WTC11 (cell line): ENCODE results near the gene RAP1GAP. TPM values are rescaled to one million over a fixed set of nuclear protein-coding genes. Genes with fewer than 3 reads are reported as not detected.

Experiments
- ATAC-seq: fragments of 200-7000 bp; cut with Tn5 transposase; 2 replicates; pipeline ENCODE4 v1.10.0; 2021; ENCODE audit warnings: mild to moderate bottlenecking, moderate library complexity
- CTCF ChIA-PET: fragments of 300-600 bp; sonication (Branson Sonifier 250); formaldehyde crosslinking; loops from one replicate; lab custom pipeline; 2021; ENCODE audit warnings: antibody characterized with exemption; lab: Charles Lee
- POLR2A ChIA-PET: fragments of 350-600 bp; sonication (Branson Sonifier 250); formaldehyde crosslinking; loops from one replicate; lab custom pipeline; 2021; ENCODE audit warnings: antibody characterized with exemption; lab: Charles Lee
- DNase-seq: peaks from one replicate; pipeline ENCODE4 v3.0.0; 2021; ENCODE audit warnings: low spot score
- H3K27ac Mint-ChIP-seq: 2 replicates; pipeline ENCODE4 v1.8.0; 2021; ENCODE audit warnings: mixed read lengths
- H3K27me3 Mint-ChIP-seq: 2 replicates; pipeline ENCODE4 v1.8.0; 2021; ENCODE audit warnings: low read depth, mild to moderate bottlenecking, moderate library complexity, mixed read lengths
- H3K36me3 Mint-ChIP-seq: 2 replicates; pipeline ENCODE4 v1.8.0; 2021; ENCODE audit warnings: mixed read lengths
- H3K4me1 Mint-ChIP-seq: 2 replicates; pipeline ENCODE4 v1.8.0; 2022; ENCODE audit warnings: mixed read lengths
- H3K4me3 Mint-ChIP-seq: 2 replicates; pipeline ENCODE4 v1.8.0; 2021; ENCODE audit warnings: mild to moderate bottlenecking, moderate library complexity, mixed read lengths
- H3K9me3 Mint-ChIP-seq: 2 replicates; pipeline ENCODE4 v1.8.0; 2021; ENCODE audit warnings: mixed read lengths
- ATF1 ChIP-seq: sonication (generic); formaldehyde crosslinking; IDR thresholded peaks from 2 replicates; pipeline ENCODE4 v1.8.1; 2023; ENCODE audit warnings: mild to moderate bottlenecking, moderate library complexity, missing genetic modification reagents
- ATF3 ChIP-seq: sonication (generic); formaldehyde crosslinking; conservative IDR thresholded peaks from 2 replicates; pipeline ENCODE4 v1.8.1; 2022; ENCODE audit warnings: mild to moderate bottlenecking, missing genetic modification reagents
- CBFB ChIP-seq: sonication (generic); formaldehyde crosslinking; IDR thresholded peaks from 2 replicates; pipeline ENCODE4 v1.8.1; 2022; ENCODE audit warnings: mild to moderate bottlenecking, low read depth, missing genetic modification reagents
- CDX4 ChIP-seq: fragments of 250-450 bp; sonication (Bioruptor Pico); IDR thresholded peaks from 2 replicates; pipeline ENCODE4 v1.9.0; 2021; ENCODE audit warnings: moderate library complexity, mild to moderate bottlenecking, inconsistent platforms, borderline replicate concordance
- CREB1 ChIP-seq: sonication (generic); formaldehyde crosslinking; IDR thresholded peaks from 2 replicates; pipeline ENCODE4 v1.8.0; 2023; ENCODE audit warnings: mild to moderate bottlenecking, missing genetic modification reagents
- CREM ChIP-seq: sonication (generic); formaldehyde crosslinking; IDR thresholded peaks from 2 replicates; pipeline ENCODE4 v1.8.1; 2022; ENCODE audit warnings: mild to moderate bottlenecking, missing genetic modification reagents, moderate library complexity
- ELF4 ChIP-seq: sonication (generic); formaldehyde crosslinking; IDR thresholded peaks from 2 replicates; pipeline ENCODE4 v1.8.1; 2022; ENCODE audit warnings: low read depth, mild to moderate bottlenecking, moderate library complexity, missing genetic modification reagents
- EMX1 ChIP-seq: fragments of 250-450 bp; sonication (Bioruptor Pico); IDR thresholded peaks from 2 replicates; pipeline ENCODE4 v1.8.0; 2021; ENCODE audit warnings: mild to moderate bottlenecking
- FOXK1 ChIP-seq: sonication (generic); formaldehyde crosslinking; IDR thresholded peaks from 2 replicates; pipeline ENCODE4 v1.8.0; 2022; ENCODE audit warnings: mild to moderate bottlenecking, moderate library complexity, missing genetic modification reagents
- FOXP1 ChIP-seq: sonication (generic); formaldehyde crosslinking; IDR thresholded peaks from 2 replicates; pipeline ENCODE4 v1.8.0; 2022; ENCODE audit warnings: missing genetic modification reagents, mild to moderate bottlenecking, moderate library complexity, borderline replicate concordance
- JAZF1 ChIP-seq: fragments of 250-450 bp; sonication (Bioruptor Pico); IDR thresholded peaks from 2 replicates; pipeline ENCODE4 v1.9.0; 2021; ENCODE audit warnings: moderate library complexity, mild to moderate bottlenecking, inconsistent platforms
- JUN ChIP-seq: sonication (generic); formaldehyde crosslinking; IDR thresholded peaks from 2 replicates; pipeline ENCODE4 v1.8.0; 2023; ENCODE audit warnings: mild to moderate bottlenecking, missing genetic modification reagents
- KAT7 ChIP-seq: sonication (generic); formaldehyde crosslinking; IDR thresholded peaks from 2 replicates; pipeline ENCODE4 v1.8.1; 2023; ENCODE audit warnings: missing genetic modification reagents, mild to moderate bottlenecking, borderline replicate concordance
- MXD4 ChIP-seq: fragments of 250-450 bp; sonication (Bioruptor Pico); IDR thresholded peaks from 2 replicates; pipeline ENCODE4 v1.8.0; 2021; ENCODE audit warnings: mild to moderate bottlenecking, moderate library complexity, borderline replicate concordance
- NFYB ChIP-seq: sonication (generic); formaldehyde crosslinking; conservative IDR thresholded peaks from 2 replicates; pipeline ENCODE4 v1.8.0; 2022; ENCODE audit warnings: low read depth, missing genetic modification reagents
- NR2C2 ChIP-seq: sonication (generic); formaldehyde crosslinking; IDR thresholded peaks from 2 replicates; pipeline ENCODE4 v1.8.0; 2022; ENCODE audit warnings: mild to moderate bottlenecking, missing genetic modification reagents
- RELA ChIP-seq: sonication (generic); formaldehyde crosslinking; IDR thresholded peaks from 2 replicates; pipeline ENCODE4 v1.8.1; 2022; ENCODE audit warnings: missing genetic modification reagents, mild to moderate bottlenecking, borderline replicate concordance
- ZBTB21 ChIP-seq: sonication (generic); formaldehyde crosslinking; IDR thresholded peaks from 2 replicates; pipeline ENCODE4 v1.8.1; 2023; ENCODE audit warnings: mild to moderate bottlenecking, missing genetic modification reagents, borderline replicate concordance
- ZNF232 ChIP-seq: sonication (generic); formaldehyde crosslinking; IDR thresholded peaks from 2 replicates; pipeline ENCODE4 v1.8.0; 2022; ENCODE audit warnings: mild to moderate bottlenecking, missing genetic modification reagents
- ZNF396 ChIP-seq: fragments of 250-450 bp; sonication (Bioruptor Pico); IDR thresholded peaks from 2 replicates; pipeline ENCODE4 v1.8.0; 2021; ENCODE audit warnings: mild to moderate bottlenecking, moderate library complexity, borderline replicate concordance
- total RNA-seq: library from RNA; stranded (reverse); gene quantifications from 3 replicates; pipeline ENCODE4 v1.2.3, GENCODE V29; 2021
- TF ChIP-seq, protein P1 (sequence below): sonication (generic); formaldehyde crosslinking; IDR thresholded peaks from 2 replicates; pipeline ENCODE4 v1.8.1; 2022; ENCODE audit warnings: mild to moderate bottlenecking, moderate library complexity, missing genetic modification reagents
- TF ChIP-seq, protein P2 (sequence below): fragments of 250-450 bp; sonication (Bioruptor Pico); IDR thresholded peaks from 2 replicates; pipeline ENCODE4 v1.9.0; 2021; ENCODE audit warnings: mild to moderate bottlenecking
- TF ChIP-seq, protein P3 (sequence below): sonication (generic); formaldehyde crosslinking; IDR thresholded peaks from 2 replicates; pipeline ENCODE4 v1.8.1; 2022; ENCODE audit warnings: low read depth, missing genetic modification reagents, borderline replicate concordance

The RAP1GAP gene
- total RNA-seq, 1 experiment from 2014 or later: 7.6 TPM

DNA sequence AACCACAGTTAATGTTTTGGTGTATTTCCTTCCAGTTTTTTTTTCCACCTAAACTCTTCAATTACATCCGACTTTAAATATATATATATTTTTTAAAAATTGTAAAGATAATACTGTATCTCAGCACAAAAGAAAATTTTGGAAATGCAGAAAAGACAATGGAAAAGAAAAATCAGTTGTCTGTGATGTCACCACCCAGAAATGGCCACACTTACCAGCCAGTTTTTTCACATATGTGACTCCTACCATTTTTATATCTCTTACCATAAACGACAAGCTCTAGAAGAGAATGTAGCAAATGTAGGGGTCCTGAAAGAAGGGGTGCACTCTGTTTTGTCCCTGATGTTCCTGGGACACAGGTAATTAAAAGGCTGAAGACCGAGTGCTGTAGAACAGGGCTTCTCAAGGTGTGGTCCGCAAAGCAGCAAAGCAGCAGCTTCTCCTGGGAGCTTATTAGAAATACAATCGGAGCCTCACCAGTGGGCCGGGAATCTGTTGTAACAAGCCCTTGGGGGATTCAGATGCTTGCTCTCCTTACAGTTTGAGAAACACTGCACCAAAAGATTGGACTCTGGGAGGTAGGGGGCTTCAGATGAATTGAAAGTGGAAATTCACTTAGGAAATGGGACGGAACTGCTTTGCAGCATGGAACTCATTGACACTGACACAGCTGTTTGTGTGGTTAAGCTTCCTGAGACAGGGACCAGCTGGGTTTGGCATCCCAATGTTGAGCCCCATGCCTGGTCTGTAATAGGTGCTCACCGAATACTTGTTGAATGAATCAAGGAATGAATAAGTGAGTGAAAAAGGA lies 115.8 kb downstream of the RAP1GAP start:
- Mint-ChIP-seq H3K4me3 (no peak overlapping the region), H3K27ac (peak overlapping the region; percentile 51), H3K36me3 (peaks cover 15% of the 10 kb centered on the region), H3K27me3 (no peaks in the 10 kb centered on the region), H3K4me1 (peaks cover 33% of the 10 kb centered on the region), H3K9me3 (no peaks in the 10 kb centered on the region)
- ChIA-PET POLR2A (no interaction called here), CTCF (interaction anchor here (0.7 to 1.3 kb wide), 7 partner anchors 10 to 185 kb away, joined by 3 to 8 read pairs (median 3); no protein-coding TSS in a partner anchor)
- ATAC-seq (peak; percentile 62), DNase-seq (no peak)
- TF ChIP-seq CREM (CRISPR knock-in tag) (no peak), RELA (CRISPR knock-in tag) (no peak), CREB1 (CRISPR knock-in tag) (no peak), EMX1 (no peak)

- DNase-seq (no peak), ATAC-seq (no peak)
- Mint-ChIP-seq H3K27me3 (no peaks in the 10 kb centered on the region), H3K4me1 (peaks cover 34% of the 10 kb centered on the region), H3K36me3 (peaks cover 15% of the 10 kb centered on the region), H3K27ac (no peak overlapping the region), H3K9me3 (no peaks in the 10 kb centered on the region), H3K4me3 (no peak overlapping the region)
- ChIA-PET CTCF (interaction anchor here (0.7 to 1.2 kb wide), 5 partner anchors 10 to 184 kb away, joined by 3 to 8 read pairs (median 3); no protein-coding TSS in a partner anchor), POLR2A (no interaction called here)
- no peak for TF ChIP-seq ATF1 (CRISPR knock-in tag)
- no peak for TF ChIP-seq ZBTB21 (CRISPR knock-in tag)
- no peak for TF ChIP-seq KAT7 (CRISPR knock-in tag)
- TF ChIP-seq, protein P1, sequence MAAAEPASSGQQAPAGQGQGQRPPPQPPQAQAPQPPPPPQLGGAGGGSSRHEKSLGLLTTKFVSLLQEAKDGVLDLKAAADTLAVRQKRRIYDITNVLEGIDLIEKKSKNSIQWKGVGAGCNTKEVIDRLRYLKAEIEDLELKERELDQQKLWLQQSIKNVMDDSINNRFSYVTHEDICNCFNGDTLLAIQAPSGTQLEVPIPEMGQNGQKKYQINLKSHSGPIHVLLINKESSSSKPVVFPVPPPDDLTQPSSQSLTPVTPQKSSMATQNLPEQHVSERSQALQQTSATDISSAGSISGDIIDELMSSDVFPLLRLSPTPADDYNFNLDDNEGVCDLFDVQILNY (CRISPR knock-in tag): no peak
- no peak for TF ChIP-seq FOXP1
- TF ChIP-seq ZNF396 (CRISPR knock-in tag): no peak
- TF ChIP-seq, protein P2, sequence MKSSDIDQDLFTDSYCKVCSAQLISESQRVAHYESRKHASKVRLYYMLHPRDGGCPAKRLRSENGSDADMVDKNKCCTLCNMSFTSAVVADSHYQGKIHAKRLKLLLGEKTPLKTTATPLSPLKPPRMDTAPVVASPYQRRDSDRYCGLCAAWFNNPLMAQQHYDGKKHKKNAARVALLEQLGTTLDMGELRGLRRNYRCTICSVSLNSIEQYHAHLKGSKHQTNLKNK (CRISPR knock-in tag): no peak
- TF ChIP-seq ZNF232 (CRISPR knock-in tag): no peak
- no peak for TF ChIP-seq MXD4 (CRISPR knock-in tag)
- TF ChIP-seq ELF4 (CRISPR knock-in tag): no peak
- TF ChIP-seq JAZF1 (CRISPR knock-in tag): no peak
- no peak for TF ChIP-seq ATF3
- TF ChIP-seq NFYB: no peak
- TF ChIP-seq NR2C2 (CRISPR knock-in tag): no peak
- no peak for TF ChIP-seq CDX4 (CRISPR knock-in tag)
- TF ChIP-seq CBFB (CRISPR knock-in tag): no peak
- TF ChIP-seq JUN (CRISPR knock-in tag): no peak
- TF ChIP-seq FOXK1 (CRISPR knock-in tag): no peak
- TF ChIP-seq, protein P3, sequence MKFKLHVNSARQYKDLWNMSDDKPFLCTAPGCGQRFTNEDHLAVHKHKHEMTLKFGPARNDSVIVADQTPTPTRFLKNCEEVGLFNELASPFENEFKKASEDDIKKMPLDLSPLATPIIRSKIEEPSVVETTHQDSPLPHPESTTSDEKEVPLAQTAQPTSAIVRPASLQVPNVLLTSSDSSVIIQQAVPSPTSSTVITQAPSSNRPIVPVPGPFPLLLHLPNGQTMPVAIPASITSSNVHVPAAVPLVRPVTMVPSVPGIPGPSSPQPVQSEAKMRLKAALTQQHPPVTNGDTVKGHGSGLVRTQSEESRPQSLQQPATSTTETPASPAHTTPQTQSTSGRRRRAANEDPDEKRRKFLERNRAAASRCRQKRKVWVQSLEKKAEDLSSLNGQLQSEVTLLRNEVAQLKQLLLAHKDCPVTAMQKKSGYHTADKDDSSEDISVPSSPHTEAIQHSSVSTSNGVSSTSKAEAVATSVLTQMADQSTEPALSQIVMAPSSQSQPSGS (CRISPR knock-in tag): no peak
Observed at GRCh38 chr1:21552715-21553114, 116.4 kb downstream of the RAP1GAP start.
